HG02763 (cell line): ENCODE data around the gene DDI2.
"Not testable (repeated sequence)": the region's sequence is repeated elsewhere in the genome, so short reads cannot be mapped to it uniquely, and the experiment has no call there.

Experiments used
- ATAC-seq: cut with Tn5 transposase; IDR thresholded peaks from one replicate; pipeline ENCODE4 v1.9.1; 2021; ENCODE audit warnings: mild to moderate bottlenecking, moderate library complexity; ENCODE audit not compliant: unreplicated experiment

Gene DDI2

GRCh38 chr1:15633756-15634420 lies 16.6 kb downstream of the DDI2 start:
- no peak for ATAC-seq

- no peak for ATAC-seq
Observed at GRCh38 chr1:15636436-15636835, 19.2 kb downstream of the DDI2 start.

- no peak for ATAC-seq
Observed at GRCh38 chr1:15637826-15638225, 20.6 kb downstream of the DDI2 start.

GRCh38 chr1:15639262-15639661 lies 22.0 kb downstream of the DDI2 start:
- ATAC-seq = no peak

- ATAC-seq = no peak
Observed at GRCh38 chr1:15639931-15640330, 22.7 kb downstream of the DDI2 start.

GRCh38 chr1:15640667-15641066 lies 23.4 kb downstream of the DDI2 start:
- no peak for ATAC-seq

GRCh38 chr1:15649937-15650336 lies 32.7 kb downstream of the DDI2 start:
- ATAC-seq = no peak

GRCh38 chr1:15650433-15650832 lies 33.2 kb downstream of the DDI2 start:
- no peak for ATAC-seq

- not testable (repeated sequence) for ATAC-seq
Observed at GRCh38 chr1:15652130-15652529, 34.9 kb downstream of the DDI2 start.

- no peak for ATAC-seq
Observed at GRCh38 chr1:15654091-15654690, 36.9 kb downstream of the DDI2 start.

- no peak for ATAC-seq
Observed at GRCh38 chr1:15656464-15656863, 39.2 kb downstream of the DDI2 start.

- ATAC-seq = no peak
Observed at GRCh38 chr1:15657021-15657420, 39.8 kb downstream of the DDI2 start.

- ATAC-seq = no peak
Observed at GRCh38 chr1:15660151-15660550, 42.9 kb downstream of the DDI2 start.

GRCh38 chr1:15662477-15662876 lies 45.2 kb downstream of the DDI2 start:
- no peak for ATAC-seq

GRCh38 chr1:15663925-15664324 lies 46.7 kb downstream of the DDI2 start:
- no peak for ATAC-seq

GRCh38 chr1:15667362-15667761 lies 50.1 kb downstream of the DDI2 start:
- no peak for ATAC-seq

- no peak for ATAC-seq
Observed at GRCh38 chr1:15668089-15668754, 51.0 kb downstream of the DDI2 start.

- ATAC-seq = no peak
Observed at GRCh38 chr1:15669074-15669473, 51.8 kb downstream of the DDI2 start.

- ATAC-seq = no peak
Observed at GRCh38 chr1:15669864-15670263, 52.6 kb downstream of the DDI2 start.

- no peak for ATAC-seq
Observed at GRCh38 chr1:15671430-15671829, 54.2 kb downstream of the DDI2 start.

- no peak for ATAC-seq
Observed at GRCh38 chr1:15674386-15675159, 57.3 kb downstream of the DDI2 start.

- ATAC-seq = no peak
Observed at GRCh38 chr1:15676010-15676409, 58.8 kb downstream of the DDI2 start.
